Right lobe of liver (tissue), 4 donors: ENCODE measurements around the gene HIBADH.

Experiments
- POLR2A ChIP-seq: fragments of 450-650 bp; IDR thresholded peaks from one replicate; pipeline ENCODE4 v1.6.1; 2017; ENCODE audit warnings: antibody characterized with exemption, mild to moderate bottlenecking
- TF ChIP-seq, protein P1 (sequence below), 4 donors: fragments of 200-600 bp in 3 of 4; fragments of 450-650 bp in 1 of 4; IDR thresholded peaks; one replicate each; pipeline versions ENCODE4 v1.5.1 to v1.8.0; 2016 to 2022; ENCODE audit warnings: antibody characterized with exemption in 4 of 4, mild to moderate bottlenecking in 2 of 4
- donor health status: DM: no; HTN: no; CAD: no.
- donor health status: DM: no; HTN: no; CAD: no.
- donor health status: DM: no; HTN: yes; CAD: no.

DNA sequence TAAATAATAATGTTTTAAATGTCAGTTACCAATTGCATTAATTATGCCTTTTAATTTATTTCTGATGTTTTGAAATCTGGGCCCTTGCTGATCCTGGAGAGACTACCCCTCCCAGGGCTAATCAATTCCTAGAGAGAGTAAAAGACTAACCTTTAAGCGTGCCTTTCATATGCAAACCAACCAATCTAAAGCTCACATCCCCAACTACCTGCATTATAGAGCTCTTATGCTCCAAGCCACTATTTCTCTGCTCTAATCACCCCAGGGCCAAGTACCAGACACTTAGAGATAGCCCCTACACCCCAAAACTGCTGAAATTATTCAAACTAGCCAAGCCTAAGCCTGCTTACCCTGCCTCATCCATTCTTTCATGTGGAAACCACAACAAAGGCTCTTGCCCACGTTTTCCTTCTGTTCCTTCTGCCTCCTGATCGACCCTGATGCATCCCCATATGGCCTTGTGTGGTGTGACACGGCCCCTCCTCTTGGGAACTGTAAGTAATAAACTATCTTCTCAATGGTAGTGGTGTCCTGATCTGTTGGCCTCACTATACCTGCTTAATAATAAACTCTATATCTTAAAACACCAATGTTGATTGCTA, 97.7 kb downstream of the HIBADH start:
- TF ChIP-seq, protein P1, sequence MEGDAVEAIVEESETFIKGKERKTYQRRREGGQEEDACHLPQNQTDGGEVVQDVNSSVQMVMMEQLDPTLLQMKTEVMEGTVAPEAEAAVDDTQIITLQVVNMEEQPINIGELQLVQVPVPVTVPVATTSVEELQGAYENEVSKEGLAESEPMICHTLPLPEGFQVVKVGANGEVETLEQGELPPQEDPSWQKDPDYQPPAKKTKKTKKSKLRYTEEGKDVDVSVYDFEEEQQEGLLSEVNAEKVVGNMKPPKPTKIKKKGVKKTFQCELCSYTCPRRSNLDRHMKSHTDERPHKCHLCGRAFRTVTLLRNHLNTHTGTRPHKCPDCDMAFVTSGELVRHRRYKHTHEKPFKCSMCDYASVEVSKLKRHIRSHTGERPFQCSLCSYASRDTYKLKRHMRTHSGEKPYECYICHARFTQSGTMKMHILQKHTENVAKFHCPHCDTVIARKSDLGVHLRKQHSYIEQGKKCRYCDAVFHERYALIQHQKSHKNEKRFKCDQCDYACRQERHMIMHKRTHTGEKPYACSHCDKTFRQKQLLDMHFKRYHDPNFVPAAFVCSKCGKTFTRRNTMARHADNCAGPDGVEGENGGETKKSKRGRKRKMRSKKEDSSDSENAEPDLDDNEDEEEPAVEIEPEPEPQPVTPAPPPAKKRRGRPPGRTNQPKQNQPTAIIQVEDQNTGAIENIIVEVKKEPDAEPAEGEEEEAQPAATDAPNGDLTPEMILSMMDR (IDR thresholded peaks at IDR 0.05), result no peak
- no peak for TF ChIP-seq POLR2A
